GM18526 (cell line): Measurements from ENCODE around the gene FBLIM1.

Source experiments
- POLR2A ChIP-seq: IDR thresholded peaks from 3 replicates; pipeline ENCODE4 v1.6.1; 2011; ENCODE audit not compliant: insufficient read length; ENCODE audit errors: extremely low read depth

Gene FBLIM1

DNA sequence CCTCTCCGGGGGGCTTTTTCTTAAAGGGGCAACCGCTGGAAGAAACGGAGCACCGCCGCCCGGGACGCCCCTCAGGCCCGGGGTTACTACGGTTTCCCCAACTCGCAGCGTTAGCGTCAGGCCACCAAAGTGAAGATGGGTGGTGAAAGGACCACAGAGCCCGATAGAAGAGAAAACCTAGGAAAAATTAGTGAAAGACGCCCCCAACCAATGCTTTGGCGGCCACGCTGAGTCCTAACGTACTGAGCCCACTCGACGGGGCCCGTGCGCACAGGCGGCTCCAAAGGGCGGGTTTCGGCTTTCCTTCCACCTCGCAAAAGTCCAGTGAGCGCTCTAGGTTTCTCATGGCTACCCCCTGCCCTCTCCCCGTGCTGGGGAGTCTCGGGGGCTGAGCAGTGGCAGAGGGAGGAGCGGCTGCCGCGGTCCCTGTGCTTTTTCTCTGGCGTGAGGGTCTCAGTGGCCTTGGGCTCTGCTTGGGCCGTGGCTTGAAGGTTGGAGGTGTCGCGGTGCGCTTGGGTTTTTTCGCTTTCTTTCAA lies 76.7 kb downstream of the FBLIM1 start:
- TF ChIP-seq POLR2A = no peak

DNA sequence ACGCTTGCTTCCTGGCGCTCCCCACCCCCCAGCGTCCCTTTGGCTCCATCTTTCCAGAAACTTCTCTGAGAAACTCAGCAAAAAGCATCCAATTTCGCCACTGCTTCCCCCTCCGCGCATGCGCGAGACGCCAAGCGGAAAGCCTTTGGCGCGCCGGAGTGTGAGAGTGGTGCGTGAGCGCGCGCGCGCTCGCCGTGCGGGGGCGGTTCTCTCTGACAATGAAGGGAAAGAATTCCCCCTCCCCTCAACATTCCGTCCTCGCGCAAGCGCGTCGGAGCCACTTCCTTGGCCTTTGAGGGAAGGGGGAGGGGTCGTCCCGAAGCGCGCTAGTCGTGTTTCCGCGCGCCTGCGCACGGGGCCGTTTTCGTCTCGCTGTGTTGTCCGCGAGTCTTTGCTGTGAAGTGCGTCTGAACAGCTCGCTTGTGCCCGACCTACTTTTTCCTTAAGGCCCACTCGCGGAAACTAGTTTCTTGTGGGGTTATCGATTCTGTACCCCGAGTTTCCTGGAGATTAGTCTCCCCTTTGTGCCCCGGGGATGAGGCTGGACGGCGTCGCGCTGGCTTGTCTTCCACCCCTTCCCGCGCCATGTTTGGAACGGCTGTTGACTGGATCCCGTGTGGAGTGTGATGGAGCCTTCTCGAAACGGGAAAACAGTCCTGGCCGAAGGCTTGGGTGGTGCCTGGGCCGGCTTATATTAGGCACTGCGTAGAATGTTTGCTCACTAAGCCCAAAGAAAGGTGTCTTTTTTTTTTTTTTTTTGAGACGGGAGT lies 77.3 kb downstream of the FBLIM1 start:
- TF ChIP-seq POLR2A = peak; percentile 73
